Motor neuron (in vitro differentiated cells): ENCODE data around the gene GCKR. TPM values are rescaled to one million over a fixed set of nuclear protein-coding genes. Genes with fewer than 3 reads are reported as not detected.
"Not testable (repeated sequence)": the region's sequence is repeated elsewhere in the genome, so short reads cannot be mapped to it uniquely, and the experiment has no call there.

Experiments used
- ATAC-seq, 8 experiments: fragments of 200-7000 bp; cut with Tn5 transposase; replicated peaks in 6 of 8; 2 replicates each; pipeline ENCODE4 v1.8.0; 2021; ENCODE audit warnings: mild to moderate bottlenecking in 8 of 8, moderate library complexity in 8 of 8
- H3K27ac ChIP-seq, 2 donors: fragments of 250-450 bp; sonication (Bioruptor Pico); 2 replicates each; pipeline ENCODE4 v1.9.0; 2021; ENCODE audit warnings: antibody characterized with exemption in 2 of 2, mild to moderate bottlenecking in 2 of 2, moderate library complexity in 1 of 2
- H3K4me1 ChIP-seq, 2 donors: fragments of 250-450 bp; sonication (Bioruptor Pico); replicated peaks in 1 of 2; 2 replicates each; pipeline ENCODE4 v1.6.1; 2021; ENCODE audit warnings: antibody characterized with exemption in 2 of 2, mild to moderate bottlenecking in 2 of 2, moderate library complexity in 1 of 2
- H3K4me3 ChIP-seq, 5 donors: fragments of 250-450 bp; sonication (Bioruptor Pico); 2 replicates each; pipeline ENCODE4 v1.9.0; 2021; ENCODE audit warnings: antibody characterized with exemption in 5 of 5, mild to moderate bottlenecking in 5 of 5, moderate library complexity in 4 of 5
- WGBS, 10 experiments: fragments of 450-650 bp; shearing (Covaris generic); methylation state at CpG; one replicate each; pipeline ENCODE4 v1.0.0; 2022; 5-methylcytosine and 5-hydroxymethylcytosine counted together
- in situ Hi-C, 9 experiments: fragments of 400-800 bp; cut with MboI; loops; one replicate each; pipeline ENCODE4 v1.15.0; 2021; ENCODE audit warnings: low sequenced_read_pairs in 9 of 9, low pct_unique_long_range_greater_than_20kb in 2 of 9; ENCODE audit not compliant: unreplicated experiment in 9 of 9
- total RNA-seq, 8 experiments: library from RNA; unstranded; fragments of 300-600 nt; gene quantifications; 2 replicates each; pipeline versions ENCODE4 v1.2.3 to v1.2.4, GENCODE V29; 2022

The GCKR gene
- total RNA-seq, 8 experiments from 2014 or later: 0.16 to 2.4 (median 0.66) TPM; not detected in 1

DNA sequence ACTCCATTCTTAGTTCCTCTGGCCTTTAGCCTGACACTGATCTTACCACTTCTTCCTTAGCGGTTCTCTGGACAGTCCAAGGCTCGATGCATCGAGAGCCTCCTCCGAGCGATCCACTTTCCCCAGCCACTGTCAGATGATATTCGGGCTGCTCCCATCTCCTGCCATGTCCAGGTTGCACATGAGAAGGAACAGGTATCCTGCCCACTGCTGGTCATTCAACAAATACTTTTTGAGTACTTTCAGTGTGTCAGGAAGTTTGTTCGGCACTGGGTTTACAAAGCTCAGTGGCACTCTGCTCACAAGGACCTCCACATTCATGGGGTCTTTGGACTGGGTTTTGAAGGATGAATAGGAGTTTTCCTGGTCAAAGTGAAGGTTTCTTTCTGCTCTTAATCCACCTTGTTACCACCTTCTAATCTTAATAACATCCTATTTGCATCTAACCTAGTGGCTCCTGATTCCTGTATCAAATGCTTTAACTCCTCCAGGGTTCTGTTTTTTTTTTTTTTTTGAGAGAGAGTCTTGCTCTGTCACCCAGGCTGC, 25.8 kb downstream of the GCKR start:
- H3K4me3 ChIP-seq: no peak overlapping the region
- no peaks in the 10 kb centered on the region for H3K4me1 ChIP-seq
- 65 to 90% (median 80%) methylated on average over 1 to 7 of the region's 7 CpGs; no CpG with 5 or more reads in 1 of the 10 experiments for WGBS, 10 experiments
- in situ Hi-C loops: no loop called here
- ATAC-seq: no peak
- no peak overlapping the region for H3K27ac ChIP-seq

DNA sequence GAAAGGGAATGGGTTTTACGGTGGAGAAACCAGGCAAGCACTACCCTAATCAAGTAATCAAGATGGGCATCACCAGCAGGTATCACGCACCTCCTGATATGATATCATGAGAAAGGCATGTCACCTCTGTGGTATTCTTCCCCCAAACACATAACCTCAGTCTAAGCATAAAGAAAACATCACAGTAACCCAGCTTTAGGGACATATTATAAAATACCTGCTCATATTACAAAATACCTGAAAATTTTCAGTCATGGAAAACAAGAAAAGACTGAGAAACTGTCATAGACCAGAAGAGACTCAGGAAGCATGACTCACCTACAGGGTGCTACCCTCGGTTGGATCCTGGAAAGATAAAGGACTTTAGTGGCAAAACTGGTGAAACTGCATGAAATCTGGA, 30.5 kb downstream of the GCKR start:
- ATAC-seq: no peak
- WGBS, 10 experiments: 0 to 83% (median 44%) methylated on average over 1 to 3 of the region's 3 CpGs; no CpG with 5 or more reads in 1 of the 10 experiments
- Histone ChIP-seq H3K4me1 (no peaks in the 10 kb centered on the region), H3K4me3 (no peak overlapping the region), H3K27ac (no peak overlapping the region)
- in situ Hi-C loops: no loop called here

DNA sequence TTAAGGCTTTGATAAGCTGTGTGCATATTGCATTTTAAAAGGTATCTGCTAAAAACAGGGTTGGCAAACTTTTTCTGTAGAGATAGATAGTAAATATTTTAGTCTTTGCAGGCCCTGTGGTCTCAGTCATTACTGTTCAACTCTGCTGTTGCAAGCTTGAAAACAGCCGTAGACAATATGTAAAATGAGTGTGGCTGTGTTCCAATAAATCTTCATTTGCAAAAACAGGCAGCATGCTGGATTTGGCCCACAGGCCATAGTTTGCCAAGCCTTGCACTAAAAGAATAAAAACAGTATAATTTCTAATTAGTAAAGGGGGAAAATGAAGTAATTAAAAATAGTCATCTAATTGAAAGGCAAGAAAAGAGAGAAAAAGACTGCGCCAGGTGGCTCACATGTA, 35.3 kb downstream of the GCKR start:
- in situ Hi-C loops: no loop called here
- Histone ChIP-seq H3K4me1 (no peaks in the 10 kb centered on the region), H3K27ac (no peak overlapping the region), H3K4me3 (no peak overlapping the region)
- 0 to 100% (median 82%) methylated on average over 1 to 2 of the region's 2 CpGs; no CpG with 5 or more reads in 1 of the 10 experiments for WGBS, 10 experiments
- peak in 3 of 8 experiments; percentile 73 to 92 (median 79) for ATAC-seq

DNA sequence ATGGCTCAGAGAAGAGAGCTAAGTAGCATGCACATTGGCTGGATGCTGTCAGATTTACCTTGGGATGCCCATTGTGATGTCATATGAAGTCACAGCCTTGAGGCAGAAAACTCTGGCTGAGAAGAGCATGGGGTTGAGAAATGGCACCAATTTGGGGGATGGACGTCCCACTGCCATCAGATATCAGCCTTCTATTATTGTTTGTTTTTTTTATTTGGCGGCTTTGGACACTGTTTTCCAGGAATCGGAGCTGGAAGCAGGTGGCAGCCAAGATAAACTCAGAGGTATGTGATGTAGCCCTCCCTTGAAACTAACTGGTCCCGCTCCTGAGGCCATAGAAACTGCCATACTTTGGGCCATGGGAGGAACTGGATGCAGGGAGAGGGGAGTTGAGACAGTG, 40.6 kb downstream of the GCKR start:
- Histone ChIP-seq H3K4me1 (no peaks in the 10 kb centered on the region), H3K27ac (no peak overlapping the region), H3K4me3 (no peak overlapping the region)
- ATAC-seq: no peak
- WGBS, 10 experiments: 57 to 89% (median 78%) methylated on average over 1 to 3 of the region's 4 CpGs; no CpG with 5 or more reads in 3 of the 10 experiments
- in situ Hi-C loops: no loop called here

DNA sequence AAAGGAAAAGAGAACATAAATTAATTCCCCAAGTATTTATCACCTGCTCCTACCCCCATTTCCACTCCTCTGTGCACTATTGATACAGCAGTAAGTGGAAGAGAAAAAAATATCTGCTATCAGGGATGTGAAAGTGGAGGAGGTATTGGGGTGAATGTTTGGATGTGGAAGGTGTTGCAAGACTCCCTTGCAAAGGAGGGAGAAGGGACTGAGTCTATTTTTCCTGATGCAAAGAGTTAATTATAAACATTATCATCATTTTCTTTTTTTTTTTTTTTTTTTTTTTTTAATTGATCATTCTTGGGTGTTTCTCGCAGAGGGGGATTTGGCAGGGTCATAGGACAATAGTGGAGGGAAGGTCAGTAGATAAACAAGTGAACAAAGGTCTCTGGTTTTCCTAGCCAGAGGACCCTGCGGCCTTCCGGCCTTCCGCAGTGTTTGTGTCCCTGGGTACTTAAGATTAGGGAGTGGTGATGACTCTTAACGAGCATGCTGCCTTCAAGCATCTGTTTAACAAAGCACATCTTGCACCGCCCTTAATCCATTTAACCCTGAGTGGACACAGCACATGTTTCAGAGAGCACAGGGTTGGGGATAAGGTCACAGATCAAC, 42.3 kb downstream of the GCKR start:
- not testable (repeated sequence) for H3K4me3 ChIP-seq, ATAC-seq

DNA sequence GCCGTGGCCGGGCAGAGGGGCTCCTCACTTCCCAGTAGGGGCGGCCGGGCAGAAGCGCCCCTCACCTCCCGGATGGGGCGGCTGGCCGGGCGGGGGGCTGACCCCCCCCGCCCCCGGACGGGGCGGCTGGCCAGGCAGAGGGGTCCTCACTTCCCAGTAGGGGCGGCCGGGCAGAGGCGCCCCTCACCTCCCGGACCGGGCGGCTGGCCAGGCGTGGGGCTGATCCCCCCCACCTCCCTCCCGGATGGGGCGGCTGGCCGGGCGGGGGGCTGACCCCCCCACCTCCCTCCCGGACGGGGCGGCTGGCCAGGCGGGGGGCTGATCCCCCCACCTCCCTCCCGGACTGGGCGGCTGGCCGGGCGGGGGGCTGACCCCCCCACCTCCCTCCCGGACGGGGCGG, 43.0 kb downstream of the GCKR start:
- ATAC-seq: not testable (repeated sequence)

More for the DNA sequence above, 42.3 kb downstream of the GCKR start:
- H3K4me1 ChIP-seq, H3K27ac ChIP-seq, in situ Hi-C loops: not testable (repeated sequence)
- WGBS, 10 experiments: 76% methylated on average over 3 of the region's 6 CpGs; no CpG with 5 or more reads in 9 of the 10 experiments

DNA sequence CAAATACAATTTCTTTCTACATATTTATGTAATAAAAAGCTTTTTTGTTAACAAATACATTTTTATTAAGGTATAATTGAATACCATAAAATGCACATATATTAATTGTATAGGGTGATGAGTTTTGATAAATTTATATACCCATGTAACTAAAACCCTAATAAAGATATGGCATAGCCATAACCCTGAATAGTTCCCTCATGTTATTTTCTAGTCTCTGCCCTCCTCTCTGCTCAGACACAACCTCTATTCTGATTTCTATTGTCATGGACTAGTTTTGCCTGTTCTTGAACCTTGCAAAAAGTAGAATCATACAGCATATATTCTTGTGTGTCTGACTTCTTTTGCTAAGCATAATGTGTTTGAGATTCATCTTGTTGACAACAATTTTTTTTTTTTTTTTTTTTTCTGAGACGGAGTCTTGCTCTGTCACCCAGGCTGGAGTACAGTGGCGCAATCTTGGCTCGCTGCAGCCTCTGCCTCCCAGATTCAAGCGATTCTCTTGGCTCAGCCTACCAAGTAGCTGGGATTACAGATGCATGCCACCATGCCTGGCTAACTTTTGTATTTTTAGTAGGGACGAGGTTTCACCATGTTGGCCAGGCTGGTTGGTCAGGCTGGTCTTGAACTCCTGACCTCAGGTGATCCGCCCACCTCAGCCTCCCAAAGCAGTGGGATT, 47.6 kb downstream of the GCKR start:
- H3K4me3 ChIP-seq: no peak overlapping the region
- ATAC-seq: no peak
- H3K27ac ChIP-seq: no peak overlapping the region
- in situ Hi-C loops: no loop called here
- 60 to 96% (median 81%) methylated on average over 1 to 6 of the region's 6 CpGs; no CpG with 5 or more reads in 4 of the 10 experiments for WGBS, 10 experiments
- no peaks in the 10 kb centered on the region for H3K4me1 ChIP-seq

More for the DNA sequence above, 43.0 kb downstream of the GCKR start:
- H3K4me1 ChIP-seq, H3K27ac ChIP-seq, H3K4me3 ChIP-seq, in situ Hi-C loops: not testable (repeated sequence)
- WGBS, 10 experiments: no CpG with 5 or more reads among the region's 35 CpGs

DNA sequence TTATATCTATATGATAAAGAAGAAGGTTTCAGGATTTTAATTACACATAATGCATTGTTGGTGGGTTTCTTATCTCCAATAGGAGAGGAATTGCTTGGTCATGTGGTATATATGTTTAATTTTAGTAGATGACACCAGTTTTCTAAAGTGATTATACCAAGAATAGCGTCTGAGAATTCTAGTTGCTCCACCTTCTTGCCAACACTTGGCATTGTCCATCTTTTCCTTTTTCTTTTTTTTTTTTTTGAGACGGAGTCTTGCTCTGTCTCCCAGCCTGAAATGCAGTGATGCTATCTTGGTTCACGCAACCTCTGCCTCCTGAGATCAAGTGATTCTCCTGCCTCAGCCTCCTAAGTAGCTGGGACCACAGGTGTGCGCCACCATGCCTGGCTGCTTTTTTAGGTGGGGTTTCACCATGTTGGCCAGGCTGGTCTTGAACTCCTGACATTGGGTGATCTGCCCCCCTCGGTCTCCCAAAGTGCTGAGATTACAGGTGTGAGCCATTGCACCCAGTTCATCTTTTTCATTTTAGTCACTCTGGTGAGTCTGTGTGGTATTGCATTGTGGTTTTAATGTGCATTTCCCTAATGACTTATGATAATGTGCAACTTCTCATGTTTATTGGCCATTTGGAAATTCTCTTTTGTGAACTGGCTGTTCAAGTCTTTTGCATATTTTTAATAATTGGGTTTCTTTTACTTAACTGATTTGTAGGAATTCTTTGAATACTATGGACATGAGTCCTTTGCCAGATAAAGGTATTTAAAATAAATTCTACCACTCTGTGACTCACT, 48.9 kb downstream of the GCKR start:
- WGBS, 10 experiments: 52 to 90% (median 72%) methylated on average over 1 to 4 of the region's 5 CpGs; no CpG with 5 or more reads in 1 of the 10 experiments

DNA sequence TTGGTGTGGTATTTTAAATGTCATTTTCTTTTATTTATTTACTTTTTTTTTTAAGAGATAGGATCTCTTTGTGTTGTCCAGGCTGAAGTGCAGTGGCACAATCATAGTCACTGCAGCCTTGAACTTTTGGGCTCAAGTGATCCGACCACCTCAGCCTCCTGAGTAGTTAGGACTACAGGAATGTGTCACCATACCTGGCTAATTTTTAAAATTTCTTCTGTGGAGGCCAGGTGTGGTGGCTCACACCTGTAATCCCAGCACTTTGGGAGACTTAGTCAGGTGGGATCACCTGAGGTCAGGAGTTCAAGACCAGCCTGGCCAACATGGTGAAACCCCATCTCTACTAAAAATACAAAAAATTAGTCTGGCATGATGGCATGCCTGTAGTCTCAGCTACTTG, 52.7 kb downstream of the GCKR start:
- WGBS, 10 experiments: 33 to 100% (median 75%) methylated on average over 1 of the region's 1 CpG; no CpG with 5 or more reads in 7 of the 10 experiments
- no peak overlapping the region for H3K4me3 ChIP-seq
- in situ Hi-C loops: no loop called here
- H3K4me1 ChIP-seq: no peaks in the 10 kb centered on the region
- ATAC-seq: no peak
- no peak overlapping the region for H3K27ac ChIP-seq

More for the DNA sequence above, 48.9 kb downstream of the GCKR start:
- H3K4me1 ChIP-seq: no peaks in the 10 kb centered on the region
- no peak overlapping the region for H3K27ac ChIP-seq
- H3K4me3 ChIP-seq: no peak overlapping the region
- in situ Hi-C loops: no loop called here
- ATAC-seq: peak in 1 of 8 experiments; percentile 42

DNA sequence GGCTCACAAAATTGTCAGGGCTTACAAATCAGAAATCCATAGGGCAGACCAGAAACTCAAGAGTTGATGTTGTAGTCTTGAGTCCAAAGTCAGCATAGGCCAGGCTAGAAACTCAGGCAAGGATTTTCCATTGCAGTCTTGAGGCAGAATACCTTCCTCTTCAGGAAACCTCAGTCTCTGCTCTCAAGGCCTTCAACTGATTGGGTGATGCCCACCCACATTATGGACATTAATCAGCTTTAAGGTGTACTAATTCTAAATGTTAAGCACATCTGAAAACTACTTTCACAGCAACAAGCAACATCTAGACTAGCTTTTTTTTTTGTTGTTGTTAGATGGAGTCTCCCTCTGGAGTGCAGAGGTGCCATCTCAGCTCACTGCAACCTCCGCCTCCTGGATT, 54.9 kb downstream of the GCKR start:
- Histone ChIP-seq H3K4me3 (no peak overlapping the region), H3K4me1 (no peaks in the 10 kb centered on the region), H3K27ac (no peak overlapping the region)
- no peak for ATAC-seq
- in situ Hi-C loops: no loop called here
- WGBS, 10 experiments: 100% methylated on average over 1 of the region's 1 CpG; no CpG with 5 or more reads in 8 of the 10 experiments

DNA sequence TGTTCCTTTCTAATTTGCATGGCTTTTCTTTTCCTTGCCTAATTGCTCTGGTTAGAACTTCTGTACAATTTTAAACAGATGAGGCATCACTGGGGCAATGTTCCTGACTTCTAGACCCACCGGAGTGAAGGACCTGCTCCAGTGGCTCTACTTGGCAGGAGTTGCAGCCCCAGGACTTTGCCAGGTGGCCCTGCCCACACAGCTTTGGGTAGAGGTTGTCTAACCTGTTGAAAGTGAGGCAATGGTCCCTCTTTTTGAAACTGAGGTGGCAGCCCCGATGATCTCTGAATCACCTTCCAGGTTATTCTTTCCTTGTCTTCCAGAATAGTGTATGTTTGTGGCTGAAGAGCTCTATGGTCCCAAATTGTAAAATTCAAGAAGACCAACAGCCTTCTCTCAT, 56.3 kb downstream of the GCKR start:
- in situ Hi-C loops: no loop called here
- 69 to 100% (median 71%) methylated on average over 1 to 2 of the region's 2 CpGs; no CpG with 5 or more reads in 4 of the 10 experiments for WGBS, 10 experiments
- Histone ChIP-seq H3K4me3 (no peak overlapping the region), H3K27ac (no peak overlapping the region), H3K4me1 (no peaks in the 10 kb centered on the region)
- no peak for ATAC-seq

DNA sequence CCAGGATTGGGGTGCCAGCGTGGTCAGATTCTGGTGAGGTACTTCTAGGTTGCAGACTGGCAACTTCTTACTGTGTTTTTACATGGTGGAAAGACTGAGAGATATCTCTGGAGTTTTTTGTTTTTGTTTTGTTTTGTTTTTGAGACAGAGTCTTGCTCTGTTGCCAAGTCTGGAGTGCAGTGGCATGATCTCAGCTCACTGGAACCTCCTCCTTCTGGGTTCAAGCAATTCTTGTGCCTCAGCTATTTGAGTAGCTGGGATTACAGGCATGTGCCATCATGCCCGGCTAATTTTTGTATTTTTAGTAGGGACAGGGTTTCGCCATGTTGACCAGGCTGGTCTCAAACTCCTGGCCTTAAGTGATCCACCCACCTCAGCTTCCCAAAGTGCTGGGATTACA, 57.8 kb downstream of the GCKR start:
- H3K27ac ChIP-seq, ATAC-seq, in situ Hi-C loops, H3K4me3 ChIP-seq, H3K4me1 ChIP-seq: not testable (repeated sequence)
- WGBS, 10 experiments: 29 to 79% (median 65%) methylated on average over 1 to 3 of the region's 3 CpGs; no CpG with 5 or more reads in 4 of the 10 experiments

DNA sequence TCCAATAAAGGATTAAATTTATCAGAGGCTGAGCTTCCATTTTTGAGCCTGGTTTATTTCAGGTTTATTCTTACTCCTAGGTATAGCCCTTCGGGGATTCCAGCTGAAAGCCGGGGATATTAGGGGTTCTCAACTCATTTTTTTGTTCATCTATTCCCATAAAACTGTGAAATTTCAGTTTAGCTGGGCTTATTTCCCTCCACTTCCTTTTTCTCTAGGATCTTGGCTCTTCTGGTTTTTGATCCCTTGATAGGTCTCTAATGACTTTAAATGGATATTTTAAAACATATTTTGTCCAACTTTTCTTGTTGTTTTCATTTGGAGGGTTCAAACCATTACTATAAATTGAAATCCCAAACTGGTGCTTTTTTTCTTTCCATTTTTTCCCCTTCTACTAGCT, 62.6 kb downstream of the GCKR start:
- ATAC-seq: no peak
- 65 to 100% (median 82%) methylated on average over 1 to 2 of the region's 2 CpGs for WGBS, 10 experiments
- no peak overlapping the region for H3K27ac ChIP-seq
- in situ Hi-C loops: no loop called here
- H3K4me1 ChIP-seq: no peaks in the 10 kb centered on the region
- no peak overlapping the region for H3K4me3 ChIP-seq
